ENCODE results near the gene NCS1. TPM values are rescaled to one million over a fixed set of nuclear protein-coding genes. Genes with fewer than 3 reads are reported as not detected.

NCS1 gene
- total RNA-seq, 3 donors from 2014 or later, result 4.1 to 196 (median 10.7) TPM

DNA sequence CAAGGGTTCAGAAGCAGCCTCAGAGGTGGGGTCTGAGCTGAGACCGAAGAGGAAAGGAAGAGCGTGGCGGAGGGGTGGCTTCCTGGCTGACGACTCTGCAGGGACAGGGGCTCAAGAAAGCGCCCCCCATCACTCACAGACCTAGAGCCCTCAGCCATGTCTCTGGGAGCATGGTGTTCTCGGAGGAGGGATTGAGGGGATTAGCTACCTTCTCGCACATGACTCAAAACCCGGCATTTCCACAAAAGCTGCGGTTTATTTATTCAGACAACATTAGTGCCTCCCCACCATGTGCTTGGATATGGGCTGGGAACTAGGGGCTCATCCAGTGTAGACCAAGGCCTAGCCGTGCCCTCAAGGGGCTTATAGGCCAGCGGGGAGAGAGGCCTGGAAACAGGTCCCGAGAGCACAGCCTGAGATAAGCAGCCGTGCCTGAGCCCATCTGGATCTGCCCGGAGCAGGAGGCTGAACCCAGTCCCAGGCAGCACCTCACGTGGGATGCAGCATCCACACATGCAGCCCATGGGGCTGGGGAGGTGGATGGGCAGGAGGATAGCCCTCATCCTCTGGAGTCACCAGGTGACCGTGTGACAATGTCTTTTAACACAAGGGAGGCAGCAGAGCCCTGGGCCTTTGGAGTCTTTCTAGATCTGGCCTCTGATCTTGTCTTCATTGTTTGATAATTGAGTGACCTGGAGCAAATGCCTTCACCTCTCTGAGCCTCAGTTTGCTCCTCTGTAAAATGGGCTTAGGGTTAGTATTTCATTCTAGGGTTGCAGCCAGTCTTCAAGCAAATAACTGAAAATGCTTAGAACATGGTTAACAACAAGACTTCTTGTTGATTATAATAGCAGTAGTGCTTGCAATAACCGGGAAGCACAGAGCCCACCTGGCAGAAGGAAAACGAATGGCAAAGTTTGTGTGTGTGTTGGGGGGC lies 92.5 kb downstream of the NCS1 start:
- Histone ChIP-seq H3K36me3 (ENCODE audit: low read depth) (no peaks in the 10 kb centered on the region), H3K4me1 (ENCODE audit: low read depth) (peaks cover 6% of the 10 kb centered on the region), H3K4me3 (no peak overlapping the region), H3K9me3 (no peaks in the 10 kb centered on the region)
- intact Hi-C loops (cut with DNase I, micrococcal nuclease), result loop anchor here in 1 of 2 donors (5.0 kb wide), 1 partner anchor 78 kb away; no protein-coding TSS in a partner anchor
- no peak for TF ChIP-seq CTCF (IDR thresholded peaks at IDR 0.05)
- DNase-seq, result no peak
- ATAC-seq, result no peak

- Histone ChIP-seq H3K36me3 (ENCODE audit: low read depth) (no peaks in the 10 kb centered on the region), H3K4me3 (no peak within 1 kb of the TSS), H3K4me1 (ENCODE audit: low read depth) (peaks cover 6% of the 10 kb centered on the region), H3K9me3 (no peaks in the 10 kb centered on the region)
- DNase-seq, result peak in 1 of 3 donors; percentile 33
- peak; percentile 38 for ATAC-seq
- TF ChIP-seq CTCF (IDR thresholded peaks at IDR 0.05), result no peak
- intact Hi-C loops (cut with DNase I, micrococcal nuclease), result no loop called here
Observed at GRCh38 chr9:130265431-130266235, 93.4 kb downstream of the NCS1 start, which contains the start of gene HMCN2. Gene HMCN2 (plus strand): TSS chr9:130265760. CDS start chr9:130265879, 119 bp downstream.

DNA sequence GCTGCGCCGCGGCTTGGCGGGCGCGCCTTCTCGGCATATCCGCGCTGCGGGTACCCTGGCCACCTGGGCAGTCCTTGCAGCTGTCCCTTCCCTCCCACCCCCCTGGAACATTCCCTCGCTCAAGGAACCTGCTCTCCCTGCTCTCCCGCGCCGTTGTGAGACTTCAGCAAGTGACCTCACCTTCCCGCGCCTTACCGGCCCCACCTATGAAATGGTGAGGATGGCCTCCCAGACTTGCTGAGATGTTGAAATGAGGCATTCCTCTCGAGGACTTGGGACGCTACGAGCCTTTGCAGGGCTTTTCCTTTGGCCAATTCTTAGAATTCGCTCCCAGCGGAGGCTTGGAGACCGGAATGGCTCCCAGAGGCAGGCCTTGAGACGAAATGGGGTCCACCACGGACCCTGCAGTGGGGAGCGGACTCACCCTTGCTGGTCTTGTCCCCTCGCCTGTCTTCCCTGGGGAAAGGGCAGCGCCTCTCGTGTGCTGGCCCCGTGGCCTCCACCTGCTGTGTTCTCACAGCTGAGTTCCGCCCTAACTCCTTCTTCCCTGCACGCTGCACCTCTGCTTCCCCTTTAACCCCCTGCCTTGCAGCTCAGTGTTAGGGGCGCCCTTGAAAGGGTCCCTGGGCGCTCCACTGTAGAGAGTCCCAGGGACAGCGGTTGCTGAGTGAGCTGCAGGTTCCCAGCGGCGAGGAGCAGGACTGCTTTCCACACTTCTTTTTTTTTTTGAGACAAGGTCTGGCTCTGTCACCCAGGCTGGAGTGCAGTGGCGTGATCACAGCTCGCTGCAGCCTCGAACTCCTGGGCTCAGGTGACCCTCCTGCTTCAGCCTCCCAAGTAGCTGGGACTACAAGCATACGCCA lies 94.3 kb downstream of the NCS1 start:
- no peak for TF ChIP-seq CTCF (IDR thresholded peaks at IDR 0.05)
- Histone ChIP-seq H3K4me3 (no peak overlapping the region), H3K4me1 (ENCODE audit: low read depth) (peaks cover 6% of the 10 kb centered on the region), H3K9me3 (no peaks in the 10 kb centered on the region), H3K36me3 (ENCODE audit: low read depth) (no peaks in the 10 kb centered on the region)
- intact Hi-C loops (cut with DNase I, micrococcal nuclease), result no loop called here
- no peak for DNase-seq
- peak; percentile 10 for ATAC-seq

- TF ChIP-seq CTCF (IDR thresholded peaks at IDR 0.05), result no peak
- no peaks in the 10 kb centered on the region for H3K36me3 ChIP-seq (ENCODE audit: low read depth)
- H3K9me3 ChIP-seq, result no peaks in the 10 kb centered on the region
- DNase-seq (no peak), ATAC-seq (no peak)
- H3K4me1 ChIP-seq (ENCODE audit: low read depth), result peaks cover 6% of the 10 kb centered on the region
- intact Hi-C loops (cut with DNase I, micrococcal nuclease), result no loop called here
- H3K4me3 ChIP-seq, result no peak overlapping the region
Observed at GRCh38 chr9:130267930-130268329, 95.7 kb downstream of the NCS1 start.

Measured in mucosa of descending colon (tissue), 3 donors.